ENCODE data around the gene LEKR1.

The LEKR1 gene

DNA sequence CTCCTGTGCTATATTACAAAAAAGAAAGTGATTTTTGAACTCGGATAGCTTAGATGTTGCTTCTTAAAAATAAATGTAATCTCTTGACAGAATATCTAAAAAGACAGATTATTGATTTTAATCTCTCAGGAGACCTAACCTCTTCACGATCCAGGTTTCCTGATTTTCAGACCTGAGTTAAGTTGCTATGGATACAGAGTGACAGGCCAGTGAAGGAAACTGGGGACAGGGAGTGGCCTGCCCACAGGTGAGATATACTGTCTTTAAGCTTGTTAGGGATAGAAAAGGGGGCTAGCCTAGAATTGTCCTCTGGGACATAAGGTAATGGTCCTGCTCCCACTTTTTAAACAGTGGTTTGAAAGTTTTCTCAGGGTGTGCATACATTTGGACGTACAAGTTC lies 260.6 kb downstream of the LEKR1 start:
- DNase-seq: no peak

DNA sequence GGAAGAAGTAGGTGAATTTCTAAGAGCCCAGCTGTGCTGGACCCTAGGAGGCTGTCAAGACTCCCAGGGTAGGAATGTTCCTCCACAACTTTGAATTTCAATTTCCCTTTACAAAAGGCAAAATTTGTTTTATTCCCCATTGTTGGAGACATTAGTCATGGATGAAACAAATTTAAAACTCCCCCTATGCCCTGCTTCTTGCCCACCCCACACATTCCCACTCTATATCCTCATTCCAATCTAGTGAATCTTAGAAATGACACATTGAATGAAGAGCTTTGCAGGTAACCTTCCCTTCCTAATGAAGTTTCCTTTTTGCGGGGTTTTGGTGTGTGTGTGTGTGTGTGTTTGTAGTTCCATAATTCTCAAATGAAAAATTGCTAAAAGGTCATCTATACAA lies 261.2 kb downstream of the LEKR1 start:
- DNase-seq: no peak

- no peak for DNase-seq
Observed at GRCh38 chr3:157087780-157088600, 261.8 kb downstream of the LEKR1 start.

DNA sequence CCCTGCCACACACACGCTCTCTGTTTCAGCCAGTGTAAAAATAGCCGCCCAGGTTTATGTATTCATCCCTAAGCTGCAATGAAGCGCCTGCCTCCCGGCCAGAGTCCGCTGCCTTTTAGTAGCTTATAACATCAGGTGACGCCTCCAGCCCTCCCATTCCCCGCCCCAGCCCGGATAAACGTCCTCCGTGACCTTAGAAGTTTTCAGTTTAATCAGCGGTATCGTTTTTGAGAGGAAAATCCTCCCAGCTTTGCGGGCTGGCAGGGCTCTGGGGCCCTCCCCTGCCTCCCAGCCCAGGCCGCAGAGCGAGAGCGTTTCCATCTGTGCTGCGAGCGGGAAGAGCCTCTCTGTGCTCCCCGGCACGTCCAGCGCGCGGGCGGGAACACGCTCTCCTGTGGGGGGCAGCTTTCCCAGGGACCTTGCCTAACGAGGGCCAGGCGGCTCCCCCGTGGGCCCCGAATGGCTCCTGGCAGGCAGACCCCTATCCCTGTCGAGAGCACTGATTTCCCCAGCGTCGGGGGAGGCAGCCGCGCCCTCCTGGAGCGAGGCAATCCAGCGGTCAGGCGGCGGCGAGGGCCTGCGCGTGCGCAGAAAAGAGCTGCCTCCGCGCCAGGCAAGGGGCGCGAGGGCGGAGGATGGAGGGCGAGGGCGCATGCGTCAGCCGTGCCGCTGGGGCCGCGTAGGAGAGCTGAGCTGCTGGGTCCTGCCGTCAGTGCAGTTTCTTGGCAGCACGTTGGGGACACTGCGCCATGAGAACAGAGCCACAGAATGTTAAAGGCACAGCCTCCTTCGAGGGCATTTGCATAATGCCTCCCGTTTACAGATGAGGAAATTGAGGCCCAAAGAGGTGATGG lies 262.7 kb downstream of the LEKR1 start:
- DNase-seq: no peak

DNA sequence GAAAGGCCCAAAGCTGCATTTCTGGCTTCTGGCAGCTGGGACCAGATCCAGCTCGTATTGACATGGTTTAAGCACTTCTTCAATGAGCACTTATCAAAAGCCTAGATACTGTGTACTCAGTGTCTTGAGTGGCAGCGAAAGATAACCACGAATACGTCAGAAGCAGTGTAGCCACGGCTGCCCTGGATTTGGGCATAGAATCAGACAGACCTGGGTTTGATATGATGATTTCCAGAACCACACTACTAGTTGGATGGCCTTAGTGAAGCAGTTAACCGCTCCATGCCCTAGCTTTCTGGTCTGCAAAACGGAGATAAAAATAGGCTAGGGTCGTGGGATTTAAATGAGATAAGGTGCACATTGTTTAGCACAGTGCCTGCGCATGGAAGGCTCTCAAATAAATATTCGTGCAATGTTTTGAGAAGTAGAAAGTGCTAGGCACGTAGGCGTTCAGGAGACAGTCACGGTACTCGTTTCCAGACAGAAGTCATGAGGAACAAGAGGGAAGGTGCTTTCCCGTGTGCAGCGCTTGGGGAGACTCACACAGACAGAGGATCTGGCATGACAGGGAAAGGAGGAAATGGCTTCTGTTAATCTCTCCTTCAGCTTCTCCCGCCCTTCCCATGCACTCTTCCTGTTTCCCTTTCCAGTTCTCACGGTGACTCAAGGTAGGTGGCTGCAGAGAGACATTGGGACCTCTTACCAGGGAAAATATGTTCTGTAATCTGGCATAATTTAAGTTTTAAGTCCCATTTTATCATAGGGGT lies 263.5 kb downstream of the LEKR1 start:
- no peak for DNase-seq

DNA sequence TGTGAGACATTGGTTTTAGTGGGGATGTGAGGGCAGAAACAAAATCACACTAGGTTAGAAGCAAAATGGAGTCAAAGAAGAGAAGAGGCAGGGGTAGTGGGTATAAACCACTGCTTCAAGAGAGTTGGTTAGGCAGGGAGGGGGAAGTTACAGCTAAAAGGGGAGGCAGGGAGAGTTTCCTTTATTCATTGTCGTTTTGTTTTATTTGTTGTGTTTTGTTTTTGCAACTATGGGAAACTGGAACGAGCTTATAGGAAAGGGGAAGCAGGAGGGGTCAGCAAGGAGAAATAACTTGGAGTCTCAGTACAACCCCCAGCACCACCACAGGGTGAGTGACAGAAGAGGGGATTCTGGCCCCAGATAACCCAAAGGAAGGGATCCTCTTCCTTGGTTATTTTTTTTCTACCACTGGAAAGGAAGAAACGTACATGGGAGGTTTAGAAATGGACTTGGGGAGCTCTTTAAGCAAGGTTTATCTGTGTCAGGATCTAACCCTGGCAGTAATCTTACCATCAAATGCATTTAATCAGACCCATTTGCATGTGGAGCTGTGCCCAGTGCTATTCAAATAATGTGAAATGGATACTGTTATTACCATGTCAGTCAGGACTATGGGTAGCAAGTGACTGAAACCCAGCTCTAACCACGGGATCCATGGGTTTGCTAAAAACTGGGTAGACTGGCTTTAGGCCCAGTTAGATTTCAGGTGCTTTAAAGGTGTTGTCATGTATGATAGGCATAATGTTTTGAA lies 265.1 kb downstream of the LEKR1 start:
- no peak for DNase-seq

DNA sequence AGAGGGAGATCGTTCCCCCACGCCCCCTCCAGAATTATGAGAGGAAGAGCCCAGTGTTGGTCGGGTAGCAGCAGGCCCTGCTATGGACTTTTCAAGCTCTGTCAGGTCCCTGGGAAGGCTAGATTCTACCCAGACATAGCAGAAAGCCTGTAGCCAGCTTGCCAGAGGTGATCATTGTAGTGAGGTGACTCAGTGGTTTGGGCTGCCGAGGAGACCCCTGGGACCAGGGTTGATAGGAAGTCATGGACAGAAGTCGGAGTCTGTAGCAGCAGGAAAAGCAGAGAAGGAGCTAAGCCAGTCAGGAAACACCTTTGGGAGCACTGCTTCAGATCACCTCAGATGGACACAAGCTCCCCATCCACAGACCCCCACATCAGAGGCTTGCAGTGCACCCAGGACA lies 266.1 kb downstream of the LEKR1 start:
- no peak for DNase-seq

GRCh38 chr3:157093096-157093495 lies 266.9 kb downstream of the LEKR1 start:
- no peak for DNase-seq

- no peak for DNase-seq
Observed at GRCh38 chr3:157094301-157094700, 268.1 kb downstream of the LEKR1 start.

DNA sequence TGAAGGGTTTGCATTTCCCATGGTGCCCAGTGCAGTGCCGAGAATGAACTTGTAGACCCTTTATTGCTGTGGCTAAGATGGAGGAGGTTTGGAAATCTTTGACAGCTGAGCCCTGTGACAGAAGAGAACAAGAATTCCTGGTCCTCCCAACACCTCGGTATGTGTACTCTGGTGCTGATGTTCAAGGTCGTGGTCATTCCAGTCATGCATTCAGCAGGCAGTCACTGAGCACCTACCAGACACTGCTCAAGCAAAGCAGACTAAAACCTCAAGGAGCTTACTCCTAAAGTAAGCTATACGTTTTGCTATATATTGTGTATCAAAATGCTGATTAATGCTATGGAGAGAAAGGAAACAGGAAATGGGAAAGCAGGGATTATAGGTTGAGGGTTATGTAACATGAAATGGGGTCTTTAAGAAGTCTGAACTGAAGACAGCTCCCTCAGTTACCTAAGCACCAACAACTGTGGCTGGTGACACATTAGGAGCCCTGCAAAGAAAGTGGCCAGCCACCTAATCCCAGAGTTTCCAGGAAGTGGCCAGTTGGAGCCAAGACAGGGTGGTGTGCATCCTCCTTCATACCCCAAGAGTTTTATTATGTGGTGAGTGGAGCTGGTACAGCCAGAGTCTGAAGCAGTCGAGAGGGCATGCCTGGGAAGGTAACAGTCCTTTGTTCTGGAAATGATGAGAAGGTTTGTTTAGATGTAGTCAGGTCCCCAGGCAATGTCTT lies 268.8 kb downstream of the LEKR1 start:
- DNase-seq: no peak
